ENCODE results near the gene ZNHIT2. TPM values are rescaled to one million over a fixed set of nuclear protein-coding genes. Genes with fewer than 3 reads are reported as not detected.
A peak's percentile ranks its signal among the peaks of the same experiment; 100 is the strongest.
"Not testable (repeated sequence)": the region's sequence is repeated elsewhere in the genome, so short reads cannot be mapped to it uniquely, and the experiment has no call there.

Gene ZNHIT2
- total RNA-seq, 2 donors from 2014 or later = 9.9 to 10.4 TPM

DNA sequence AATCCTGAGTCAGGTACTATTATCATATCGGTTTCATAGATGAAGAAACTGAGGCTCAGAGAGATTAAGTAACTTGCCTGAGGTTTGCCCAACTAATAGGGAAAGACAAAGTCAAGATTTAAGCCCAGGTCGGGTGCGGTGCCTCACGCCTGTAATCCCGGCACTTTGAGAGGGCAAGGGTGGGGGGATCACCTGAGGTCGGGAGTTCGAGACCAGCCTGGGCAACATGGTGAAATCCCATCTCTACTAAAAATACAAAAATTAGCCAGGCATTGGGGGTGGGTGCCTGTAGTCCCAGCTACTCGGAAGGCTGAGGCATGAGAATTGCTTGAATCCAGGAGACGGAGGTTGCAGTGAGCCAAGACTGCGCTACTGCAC lies 32.6 kb upstream of the ZNHIT2 start:
- DNase-seq; H3K4me3 Mint-ChIP-seq; H3K36me3 Mint-ChIP-seq (ENCODE audit: insufficient read depth in 2 of 2); H3K9me3 Mint-ChIP-seq; H3K27ac Mint-ChIP-seq; ATAC-seq (replicated peaks in 1 of 2); H3K27me3 Mint-ChIP-seq (ENCODE audit: low read depth): not testable (repeated sequence)
- peaks cover 14% of the 10 kb centered on the region for H3K4me1 Mint-ChIP-seq (ENCODE audit: low read depth)

DNA sequence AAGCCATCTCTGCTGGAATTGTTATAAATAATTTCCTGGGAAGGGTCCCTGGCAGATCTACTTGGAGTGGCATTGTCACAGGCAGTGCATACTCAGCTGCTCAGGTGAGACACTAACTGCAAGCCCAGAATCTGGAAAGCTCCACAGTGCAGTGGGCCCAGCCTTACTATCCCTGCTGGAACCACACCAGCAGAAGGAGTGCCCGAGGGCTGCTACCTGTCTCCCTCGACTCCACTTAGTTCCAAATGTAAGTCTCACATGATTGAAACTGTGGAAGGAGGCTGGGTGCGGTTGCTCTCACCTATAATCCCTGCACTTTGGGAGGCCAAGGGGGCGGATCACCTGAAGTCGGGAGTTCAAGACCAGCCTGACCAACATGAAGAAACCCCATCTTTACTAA lies 31.2 kb upstream of the ZNHIT2 start:
- ATAC-seq (replicated peaks in 1 of 2) = no peak

GRCh38 chr11:65147352-65148075 lies 30.0 kb upstream of the ZNHIT2 start:
- no peak for DNase-seq
- no peaks in the 10 kb centered on the region for H3K9me3 Mint-ChIP-seq
- no peak overlapping the region for H3K4me3 Mint-ChIP-seq
- H3K36me3 Mint-ChIP-seq (ENCODE audit: insufficient read depth in 2 of 2) = no peaks in the 10 kb centered on the region
- ATAC-seq (replicated peaks in 1 of 2) = no peak
- peaks cover 13% of the 10 kb centered on the region for H3K4me1 Mint-ChIP-seq (ENCODE audit: low read depth)
- H3K27me3 Mint-ChIP-seq (ENCODE audit: low read depth) = no peaks in the 10 kb centered on the region
- H3K27ac Mint-ChIP-seq = no peak overlapping the region

More for the DNA sequence above, 31.2 kb upstream of the ZNHIT2 start:
- no peaks in the 10 kb centered on the region for H3K36me3 Mint-ChIP-seq (ENCODE audit: insufficient read depth in 2 of 2)
- H3K4me3 Mint-ChIP-seq = no peak overlapping the region
- no peaks in the 10 kb centered on the region for H3K27me3 Mint-ChIP-seq (ENCODE audit: low read depth)
- H3K27ac Mint-ChIP-seq = no peak overlapping the region
- no peaks in the 10 kb centered on the region for H3K9me3 Mint-ChIP-seq
- peaks cover 14% of the 10 kb centered on the region for H3K4me1 Mint-ChIP-seq (ENCODE audit: low read depth)
- no peak for DNase-seq

GRCh38 chr11:65141896-65142494 lies 24.5 kb upstream of the ZNHIT2 start:
- Mint-ChIP-seq H3K27ac (no peak overlapping the region), H3K27me3 (ENCODE audit: low read depth) (no peaks in the 10 kb centered on the region), H3K36me3 (ENCODE audit: insufficient read depth in 2 of 2) (no peaks in the 10 kb centered on the region), H3K9me3 (no peaks in the 10 kb centered on the region), H3K4me1 (ENCODE audit: low read depth) (peaks cover 5% of the 10 kb centered on the region), H3K4me3 (no peak overlapping the region)
- DNase-seq (no peak), ATAC-seq (replicated peaks in 1 of 2) (no peak)

DNA sequence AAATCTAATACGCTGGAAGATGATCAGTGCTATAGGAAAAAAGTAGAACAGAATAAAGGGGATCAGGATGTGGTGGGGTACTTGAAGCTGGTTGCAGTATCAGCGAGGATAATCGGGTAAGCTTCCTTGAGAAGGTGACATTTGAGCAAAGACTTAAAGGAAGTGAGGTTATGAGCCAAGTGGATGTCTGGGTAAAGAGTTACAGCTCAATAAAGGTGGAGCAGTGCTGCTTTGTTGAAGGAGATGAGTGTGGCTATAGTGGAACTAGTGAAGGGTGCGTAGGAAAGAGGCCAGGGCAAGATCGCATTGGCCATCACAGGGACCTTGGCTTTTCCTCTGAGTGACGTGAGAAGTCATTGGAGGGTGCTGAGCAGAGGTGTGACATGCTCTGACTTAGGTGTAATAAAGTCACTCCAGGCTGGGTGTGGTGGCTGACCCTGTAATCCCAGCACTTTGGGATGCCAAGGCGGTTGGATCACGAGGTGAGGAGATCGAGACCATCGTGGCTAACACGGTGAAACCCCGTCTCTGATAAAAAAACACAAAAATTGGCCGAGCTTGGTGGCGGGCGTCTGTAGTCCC lies 19.1 kb upstream of the ZNHIT2 start:
- Mint-ChIP-seq H3K27ac (peak overlapping the region; percentile 89), H3K4me3 (peak overlapping the region; percentile 87 to 99), H3K4me1 (ENCODE audit: low read depth) (peaks cover 39% of the 10 kb centered on the region), H3K27me3 (ENCODE audit: low read depth) (no peaks in the 10 kb centered on the region), H3K36me3 (ENCODE audit: insufficient read depth in 2 of 2) (peaks cover 0 to 2% of the 10 kb centered on the region in 2 donors), H3K9me3 (no peaks in the 10 kb centered on the region)
- DNase-seq (no peak), ATAC-seq (replicated peaks in 1 of 2) (no peak)

DNA sequence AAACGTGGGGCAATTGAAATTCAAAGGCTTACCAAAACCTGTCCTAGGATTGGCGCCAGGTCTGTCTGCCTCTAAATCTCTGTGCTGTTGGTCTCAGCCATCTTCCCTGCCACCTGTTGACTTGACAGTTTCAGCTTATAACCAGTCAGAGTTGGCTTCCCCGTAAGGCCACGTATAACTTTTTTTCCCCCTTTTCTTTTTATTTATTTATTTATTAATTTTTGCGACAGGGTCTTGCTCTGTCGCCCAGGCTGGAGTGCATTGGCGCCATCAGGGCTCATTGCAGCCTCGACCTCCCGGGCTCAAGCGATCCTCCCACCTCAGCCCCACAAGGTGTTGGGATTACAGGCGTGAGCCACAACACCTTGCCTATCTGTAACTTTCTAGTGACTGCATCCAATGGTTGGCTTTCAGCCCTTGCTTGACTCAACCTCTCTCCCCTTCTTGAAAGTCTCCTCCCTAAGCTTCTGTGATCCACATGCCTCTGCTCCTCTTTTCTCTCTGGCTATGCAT lies 18.2 kb upstream of the ZNHIT2 start:
- Mint-ChIP-seq H3K9me3 (no peaks in the 10 kb centered on the region), H3K27me3 (ENCODE audit: low read depth) (no peaks in the 10 kb centered on the region), H3K27ac (peak overlapping the region; percentile 98), H3K4me1 (ENCODE audit: low read depth) (peaks cover 39% of the 10 kb centered on the region), H3K4me3 (peak overlapping the region; percentile 97 to 99), H3K36me3 (ENCODE audit: insufficient read depth in 2 of 2) (peaks cover 0 to 2% of the 10 kb centered on the region in 2 donors)
- ATAC-seq (replicated peaks in 1 of 2) (no peak), DNase-seq (no peak)

DNA sequence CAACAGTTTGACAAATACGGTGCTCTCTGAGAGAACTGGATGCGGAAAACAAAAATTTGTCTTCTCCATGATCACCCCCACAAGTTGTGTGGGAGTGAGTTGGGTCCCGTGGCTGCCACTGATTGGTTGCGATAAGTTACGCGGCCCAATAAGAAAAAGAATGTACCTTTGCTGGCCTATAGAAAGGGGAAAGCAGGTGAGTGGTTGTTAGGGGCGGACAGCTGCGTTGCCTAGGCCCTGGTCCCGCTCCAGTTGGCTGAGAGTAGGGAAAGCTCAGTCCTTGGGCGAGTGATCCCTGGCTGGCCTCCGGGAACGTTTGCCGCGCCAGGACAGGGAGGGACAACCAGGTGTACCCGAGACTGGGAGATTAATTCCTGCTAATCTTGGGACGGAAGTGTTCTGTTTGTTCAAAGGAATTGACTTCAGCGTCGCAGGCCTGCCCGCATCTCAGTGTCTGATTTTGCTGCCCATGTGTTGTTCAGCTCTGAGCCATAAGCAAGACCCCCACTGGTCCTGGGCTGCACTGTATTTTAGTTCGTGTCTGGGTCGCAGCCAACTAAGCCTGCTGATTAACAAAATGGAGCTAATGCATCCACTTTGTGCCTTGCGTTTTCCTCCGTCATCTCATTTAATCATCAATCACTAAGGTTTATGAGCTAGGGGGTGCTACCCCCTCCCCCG lies 17.6 kb upstream of the ZNHIT2 start:
- peak; percentile 87 to 88 for ATAC-seq (replicated peaks in 1 of 2)
- Mint-ChIP-seq H3K27me3 (ENCODE audit: low read depth) (no peaks in the 10 kb centered on the region), H3K9me3 (no peaks in the 10 kb centered on the region), H3K27ac (peak overlapping the region; percentile 98), H3K4me3 (peak overlapping the region; percentile 97 to 99), H3K4me1 (ENCODE audit: low read depth) (peaks cover 39% of the 10 kb centered on the region), H3K36me3 (ENCODE audit: insufficient read depth in 2 of 2) (peaks cover 0 to 4% of the 10 kb centered on the region in 2 donors)
- DNase-seq = peak; percentile 84 to 86

- Mint-ChIP-seq H3K36me3 (ENCODE audit: insufficient read depth in 2 of 2) (peaks cover 0 to 4% of the 10 kb centered on the region in 2 donors), H3K27me3 (ENCODE audit: low read depth) (no peaks in the 10 kb centered on the region), H3K27ac (peak within 1 kb of the TSS; percentile 98), H3K4me1 (ENCODE audit: low read depth) (peaks cover 39% of the 10 kb centered on the region), H3K4me3 (peak within 1 kb of the TSS; percentile 97 to 99), H3K9me3 (no peaks in the 10 kb centered on the region)
- DNase-seq (peak; percentile 93 to 94), ATAC-seq (replicated peaks in 1 of 2) (peak; percentile 86 to 90)
Observed at GRCh38 chr11:65134240-65134951, 16.9 kb upstream of the ZNHIT2 start, which contains the start of gene SYVN1. Gene SYVN1 (minus strand): TSS chr11:65134519. CDS start chr11:65133601, 918 bp downstream.

DNA sequence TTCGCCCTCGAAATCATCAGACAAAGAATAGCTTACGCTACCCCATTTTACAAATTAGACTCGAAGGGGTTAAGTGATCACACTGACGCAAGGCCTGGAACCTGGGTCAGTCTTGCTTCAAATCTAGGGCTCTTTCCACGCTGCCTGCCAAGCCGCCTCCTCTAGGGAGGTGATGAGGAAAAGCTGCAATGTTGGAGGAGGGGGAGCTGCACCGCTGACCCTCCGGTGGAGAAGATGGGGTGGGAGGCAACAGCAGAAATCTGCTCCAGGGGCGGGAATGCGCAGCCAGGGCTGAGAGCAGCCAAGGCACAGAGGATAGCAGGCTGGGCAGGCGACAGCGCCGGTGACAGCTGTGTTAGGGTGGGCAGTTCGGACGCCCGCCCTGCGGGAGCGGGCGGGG lies 16.2 kb upstream of the ZNHIT2 start:
- Mint-ChIP-seq H3K4me3 (peak overlapping the region; percentile 97 to 99), H3K9me3 (no peaks in the 10 kb centered on the region), H3K36me3 (ENCODE audit: insufficient read depth in 2 of 2) (peaks cover 0 to 4% of the 10 kb centered on the region in 2 donors), H3K27ac (peak overlapping the region; percentile 94), H3K27me3 (ENCODE audit: low read depth) (no peaks in the 10 kb centered on the region), H3K4me1 (ENCODE audit: low read depth) (peaks cover 39% of the 10 kb centered on the region)
- DNase-seq = no peak
- no peak for ATAC-seq (replicated peaks in 1 of 2)

DNA sequence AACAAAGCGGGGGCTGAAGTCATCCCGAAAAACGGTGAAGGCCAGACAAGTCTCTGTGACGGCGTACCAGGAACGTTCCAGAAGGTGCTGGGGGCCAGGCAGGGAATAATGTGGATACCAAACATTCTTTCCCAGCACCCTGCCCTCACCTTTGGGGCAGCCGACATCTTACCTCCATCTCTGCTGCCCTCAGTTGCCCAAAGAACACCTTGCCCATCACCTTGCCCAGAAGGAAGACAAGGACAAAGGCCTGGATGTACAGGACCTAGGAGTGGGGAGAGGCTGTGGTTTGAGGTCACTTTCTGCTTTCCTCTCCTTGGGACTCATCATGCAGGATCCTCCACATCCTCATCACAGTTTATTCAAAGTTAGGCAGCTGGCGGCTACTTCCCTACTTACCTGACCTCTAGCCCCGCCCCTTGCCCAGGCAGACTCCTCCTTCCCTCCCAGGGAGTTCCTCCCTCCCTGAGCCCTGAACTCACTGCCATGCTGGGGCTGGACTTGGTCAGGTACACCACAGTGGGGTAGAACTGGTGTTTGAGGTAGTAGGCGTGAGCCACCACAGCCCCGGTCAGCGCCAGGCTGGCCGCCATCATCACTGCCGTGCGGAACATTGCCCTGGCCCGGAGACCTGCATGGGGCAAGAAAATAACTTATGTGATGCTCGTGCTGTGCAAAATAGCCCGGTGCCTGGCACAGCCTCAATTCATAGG lies 15.6 kb upstream of the ZNHIT2 start:
- H3K36me3 Mint-ChIP-seq (ENCODE audit: insufficient read depth in 2 of 2) = peaks cover 0 to 4% of the 10 kb centered on the region in 2 donors
- H3K27ac Mint-ChIP-seq = peak overlapping the region; percentile 94
- no peaks in the 10 kb centered on the region for H3K27me3 Mint-ChIP-seq (ENCODE audit: low read depth)
- H3K9me3 Mint-ChIP-seq = no peaks in the 10 kb centered on the region
- H3K4me1 Mint-ChIP-seq (ENCODE audit: low read depth) = peaks cover 39% of the 10 kb centered on the region
- ATAC-seq (replicated peaks in 1 of 2) (peak in 1 of 2 donors; percentile 16), DNase-seq (peak; percentile 68 to 74)
- peak overlapping the region; percentile 97 to 99 for H3K4me3 Mint-ChIP-seq

DNA sequence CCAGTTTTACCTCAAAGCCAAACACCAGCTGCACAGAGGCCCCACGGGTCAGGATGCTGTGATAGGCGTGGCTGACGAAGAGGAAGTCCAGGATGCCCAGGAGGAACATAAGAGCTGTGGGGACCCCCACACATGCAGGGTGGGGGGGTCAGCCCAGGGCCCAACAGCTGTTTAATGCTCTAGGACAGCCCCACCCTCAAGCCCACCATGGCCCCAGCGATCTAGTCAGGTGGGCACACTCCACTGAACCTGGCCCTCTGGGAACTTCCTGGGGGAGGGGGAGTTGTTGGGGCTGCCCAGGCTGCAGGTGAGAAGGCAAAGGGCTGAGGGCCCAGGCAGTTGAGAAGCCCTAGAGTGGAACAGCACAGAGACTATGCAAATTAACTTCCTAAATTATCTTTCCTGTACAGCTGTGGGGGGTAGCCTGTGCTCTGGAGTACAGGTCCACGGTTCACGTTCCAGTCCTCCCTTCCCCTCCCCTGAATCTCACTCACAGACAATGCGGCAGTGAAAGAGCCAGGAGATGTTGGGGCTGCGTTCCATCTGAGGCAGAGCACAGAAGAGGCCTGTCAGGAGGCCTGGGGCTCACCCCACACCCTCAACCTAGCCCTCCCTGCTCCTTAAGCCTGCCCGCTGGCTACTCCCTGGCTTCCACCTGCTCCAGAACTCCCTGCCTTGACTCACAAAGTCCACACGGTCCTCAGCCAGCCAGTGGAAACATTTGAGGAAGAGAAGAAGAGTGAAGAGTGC lies 14.9 kb upstream of the ZNHIT2 start:
- H3K36me3 Mint-ChIP-seq (ENCODE audit: insufficient read depth in 2 of 2) = peaks cover 0 to 4% of the 10 kb centered on the region in 2 donors
- ATAC-seq (replicated peaks in 1 of 2) (no peak), DNase-seq (no peak)
- peak overlapping the region; percentile 97 to 99 for H3K4me3 Mint-ChIP-seq
- no peaks in the 10 kb centered on the region for H3K9me3 Mint-ChIP-seq
- H3K27ac Mint-ChIP-seq = peak overlapping the region; percentile 94
- peaks cover 35% of the 10 kb centered on the region for H3K4me1 Mint-ChIP-seq (ENCODE audit: low read depth)
- no peaks in the 10 kb centered on the region for H3K27me3 Mint-ChIP-seq (ENCODE audit: low read depth)

All from activated T-cell treated with anti-CD3 and anti-CD28 coated beads, Interleukin-2, amount 50 U/mL, for 72 hours (primary cell).